LNCAP (cell line): ENCODE results near the gene GCHFR.

Experiments
- CTCF ChIP-seq: fragments of 450-650 bp; IDR thresholded peaks from 2 replicates; pipeline ENCODE4 v1.5.1; 2017; ENCODE audit warnings: mild to moderate bottlenecking

Gene GCHFR

GRCh38 chr15:40787344-40787841 is 23.5 kb downstream of the GCHFR start:
- TF ChIP-seq CTCF: no peak

- no peak for TF ChIP-seq CTCF
Measured at GRCh38 chr15:40787991-40788390, 24.1 kb downstream of the GCHFR start.

GRCh38 chr15:40789119-40789518 is 25.3 kb downstream of the GCHFR start:
- TF ChIP-seq CTCF: no peak

GRCh38 chr15:40789999-40790398 is 26.1 kb downstream of the GCHFR start:
- no peak for TF ChIP-seq CTCF

GRCh38 chr15:40790718-40791117 is 26.9 kb downstream of the GCHFR start:
- TF ChIP-seq CTCF: no peak

- TF ChIP-seq CTCF: no peak
Measured at GRCh38 chr15:40792394-40792793, 28.5 kb downstream of the GCHFR start.

GRCh38 chr15:40793216-40793989 is 29.5 kb downstream of the GCHFR start:
- TF ChIP-seq CTCF: no peak
